ENCODE measurements around the gene PSMD13.

- TF ChIP-seq CTCF (optimal IDR thresholded peaks at IDR 0.05 in 1 of 3, IDR thresholded peaks at IDR 0.05 in 1 of 3, conservative IDR thresholded peaks at IDR 0.05 in 1 of 3; ENCODE audit: extremely low read depth in 1 of 3, insufficient read depth in 2 of 3, low read length in 3 of 3) (no peak), EZH2 (IDR thresholded peaks at IDR 0.05; ENCODE audit: low read length) (no peak)
Measured at GRCh38 chr11:236774-237767, at the start of gene PSMD13.

Measured in keratinocyte (primary cell).